Panc1 (cell line): ENCODE results near the gene CRTAC1.

Source experiments
- POLR2AphosphoS5 ChIP-seq: IDR thresholded peaks from 2 replicates; pipeline ENCODE4 v1.6.1; 2012; ENCODE audit warnings: mild to moderate bottlenecking, low read depth, low read length, moderate library complexity
- SIN3A ChIP-seq: IDR thresholded peaks from 2 replicates; pipeline ENCODE4 v1.6.1; 2012; ENCODE audit warnings: low read depth, mild to moderate bottlenecking, low read length, moderate library complexity, borderline replicate concordance; ENCODE audit not compliant: insufficient read depth
- TCF7L2 ChIP-seq: IDR thresholded peaks from 2 replicates; pipeline ENCODE4 v1.6.1; 2011; ENCODE audit warnings: mild to moderate bottlenecking, low read depth, low read length, inconsistent platforms
- TF ChIP-seq, protein P1 (sequence below), 2 experiments: IDR thresholded peaks; 2 replicates each; pipeline ENCODE4 v1.6.1; 2011 to 2012; ENCODE audit warnings: low read depth in 2 of 2, control low read depth in 1 of 2, low read length in 1 of 2, mild to moderate bottlenecking in 1 of 2, moderate library complexity in 1 of 2; ENCODE audit not compliant: insufficient read depth in 1 of 2
- TF ChIP-seq, protein P2 (sequence below): fragments of 450-650 bp; IDR thresholded peaks from 2 replicates; pipeline ENCODE4 v1.5.1; 2017; ENCODE audit warnings: mild to moderate bottlenecking

GRCh38 chr10:97891497-97892167 lies 138.8 kb downstream of the CRTAC1 start:
- TF ChIP-seq, protein P1, sequence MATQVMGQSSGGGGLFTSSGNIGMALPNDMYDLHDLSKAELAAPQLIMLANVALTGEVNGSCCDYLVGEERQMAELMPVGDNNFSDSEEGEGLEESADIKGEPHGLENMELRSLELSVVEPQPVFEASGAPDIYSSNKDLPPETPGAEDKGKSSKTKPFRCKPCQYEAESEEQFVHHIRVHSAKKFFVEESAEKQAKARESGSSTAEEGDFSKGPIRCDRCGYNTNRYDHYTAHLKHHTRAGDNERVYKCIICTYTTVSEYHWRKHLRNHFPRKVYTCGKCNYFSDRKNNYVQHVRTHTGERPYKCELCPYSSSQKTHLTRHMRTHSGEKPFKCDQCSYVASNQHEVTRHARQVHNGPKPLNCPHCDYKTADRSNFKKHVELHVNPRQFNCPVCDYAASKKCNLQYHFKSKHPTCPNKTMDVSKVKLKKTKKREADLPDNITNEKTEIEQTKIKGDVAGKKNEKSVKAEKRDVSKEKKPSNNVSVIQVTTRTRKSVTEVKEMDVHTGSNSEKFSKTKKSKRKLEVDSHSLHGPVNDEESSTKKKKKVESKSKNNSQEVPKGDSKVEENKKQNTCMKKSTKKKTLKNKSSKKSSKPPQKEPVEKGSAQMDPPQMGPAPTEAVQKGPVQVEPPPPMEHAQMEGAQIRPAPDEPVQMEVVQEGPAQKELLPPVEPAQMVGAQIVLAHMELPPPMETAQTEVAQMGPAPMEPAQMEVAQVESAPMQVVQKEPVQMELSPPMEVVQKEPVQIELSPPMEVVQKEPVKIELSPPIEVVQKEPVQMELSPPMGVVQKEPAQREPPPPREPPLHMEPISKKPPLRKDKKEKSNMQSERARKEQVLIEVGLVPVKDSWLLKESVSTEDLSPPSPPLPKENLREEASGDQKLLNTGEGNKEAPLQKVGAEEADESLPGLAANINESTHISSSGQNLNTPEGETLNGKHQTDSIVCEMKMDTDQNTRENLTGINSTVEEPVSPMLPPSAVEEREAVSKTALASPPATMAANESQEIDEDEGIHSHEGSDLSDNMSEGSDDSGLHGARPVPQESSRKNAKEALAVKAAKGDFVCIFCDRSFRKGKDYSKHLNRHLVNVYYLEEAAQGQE (IDR thresholded peaks at IDR 0.05; ENCODE audit: insufficient read depth in 1 of 2, low read depth in 2 of 2, low read length in 1 of 2): no peak
- TF ChIP-seq POLR2AphosphoS5 (no peak), SIN3A (no peak), TCF7L2 (no peak)
- TF ChIP-seq, protein P2, sequence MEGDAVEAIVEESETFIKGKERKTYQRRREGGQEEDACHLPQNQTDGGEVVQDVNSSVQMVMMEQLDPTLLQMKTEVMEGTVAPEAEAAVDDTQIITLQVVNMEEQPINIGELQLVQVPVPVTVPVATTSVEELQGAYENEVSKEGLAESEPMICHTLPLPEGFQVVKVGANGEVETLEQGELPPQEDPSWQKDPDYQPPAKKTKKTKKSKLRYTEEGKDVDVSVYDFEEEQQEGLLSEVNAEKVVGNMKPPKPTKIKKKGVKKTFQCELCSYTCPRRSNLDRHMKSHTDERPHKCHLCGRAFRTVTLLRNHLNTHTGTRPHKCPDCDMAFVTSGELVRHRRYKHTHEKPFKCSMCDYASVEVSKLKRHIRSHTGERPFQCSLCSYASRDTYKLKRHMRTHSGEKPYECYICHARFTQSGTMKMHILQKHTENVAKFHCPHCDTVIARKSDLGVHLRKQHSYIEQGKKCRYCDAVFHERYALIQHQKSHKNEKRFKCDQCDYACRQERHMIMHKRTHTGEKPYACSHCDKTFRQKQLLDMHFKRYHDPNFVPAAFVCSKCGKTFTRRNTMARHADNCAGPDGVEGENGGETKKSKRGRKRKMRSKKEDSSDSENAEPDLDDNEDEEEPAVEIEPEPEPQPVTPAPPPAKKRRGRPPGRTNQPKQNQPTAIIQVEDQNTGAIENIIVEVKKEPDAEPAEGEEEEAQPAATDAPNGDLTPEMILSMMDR: no peak
